Transverse colon (tissue), 4 donors: Measurements from ENCODE around the gene EHBP1. TPM values are rescaled to one million over a fixed set of nuclear protein-coding genes. Genes with fewer than 3 reads are reported as not detected.

Source experiments
- DNase-seq: peaks from one replicate; pipeline ENCODE4 v3.0.0-alpha.2; 2019
- H3K27ac ChIP-seq, 4 donors: fragments of 200-600 bp; sonication (generic); 2 replicates each; pipeline ENCODE4 v1.5.1; 2016 to 2018; ENCODE audit warnings: inconsistent platforms in 4 of 4
- H3K27me3 ChIP-seq: fragments of 200-600 bp; sonication (generic); 2 replicates; pipeline ENCODE4 v1.5.1; 2017; ENCODE audit warnings: inconsistent platforms
- H3K36me3 ChIP-seq, 4 donors: fragments of 200-600 bp; sonication (generic); 2 replicates each; pipeline ENCODE4 v1.5.1; 2017 to 2019; ENCODE audit warnings: inconsistent platforms in 4 of 4
- H3K4me1 ChIP-seq, 4 donors: fragments of 200-600 bp; sonication (generic); 2 replicates each; pipeline ENCODE4 v1.5.1; 2017 to 2020; ENCODE audit warnings: inconsistent platforms in 4 of 4
- H3K4me3 ChIP-seq, 4 donors: fragments of 200-600 bp; sonication (generic); 1 replicate in 1 of 4; 2 replicates in 3 of 4; pipeline versions ENCODE4 v1.5.1 to v1.6.1; 2017 to 2019; ENCODE audit warnings: inconsistent platforms in 4 of 4
- H3K9me3 ChIP-seq, 2 donors: fragments of 200-600 bp; sonication (generic); 2 replicates each; pipeline ENCODE4 v1.5.1; 2017 to 2019; ENCODE audit warnings: inconsistent platforms in 2 of 2
- EP300 ChIP-seq: sonication (generic); formaldehyde crosslinking; IDR thresholded peaks from one replicate; pipeline ENCODE4 v1.6.1; 2017; ENCODE audit warnings: antibody characterized with exemption, low read depth
- POLR2A ChIP-seq: fragments of 450-650 bp; IDR thresholded peaks from one replicate; pipeline ENCODE4 v1.6.1; 2016; ENCODE audit warnings: antibody characterized with exemption, mild to moderate bottlenecking, moderate library complexity
- POLR2AphosphoS5 ChIP-seq, 3 donors: sonication (generic); formaldehyde crosslinking; IDR thresholded peaks; one replicate each; pipeline ENCODE4 v1.6.1; 2016; ENCODE audit warnings: antibody characterized with exemption in 3 of 3
- WGBS, 2 donors: methylation state at CpG; one replicate each; pipeline ENCODE4 v1.1.5; 2018; ENCODE audit warnings: low coverage in 1 of 2; 5-methylcytosine and 5-hydroxymethylcytosine counted together
- in situ Hi-C, 4 donors: fragments of 200-750 bp; cut with MboI; loops; one replicate each; pipeline versions ENCODE4 v1.15.0 to v1.15.1; 2017; ENCODE audit warnings: low sequenced_read_pairs in 3 of 4, low pct_ligation_motif_present in 1 of 4, low pct_unique_long_range_greater_than_20kb in 1 of 4
- intact Hi-C: fragments of 100-400 bp; cut with DNase I; formaldehyde crosslinking; loops from one replicate; pipeline ENCODE4 v1.15.1; 2023; ENCODE audit warnings: low total_unique reads
- total RNA-seq, 4 donors: library from RNA; depleted of rRNA; stranded (reverse); fragments of >200 nt; gene quantifications; one replicate each; pipeline ENCODE4 v1.1.0, GENCODE V29; 2016
- TF ChIP-seq, protein P1 (sequence below), 5 experiments: fragments of 200-600 bp in 3 of 5; fragments of 450-650 bp in 2 of 5; sonication (generic) in 3 of 5; IDR thresholded peaks; 1 replicate in 2 of 5; 2 replicates in 3 of 5; pipeline ENCODE4 v1.5.1; 2016 to 2017; ENCODE audit warnings: antibody characterized with exemption in 5 of 5, inconsistent platforms in 3 of 5, mild to moderate bottlenecking in 2 of 5, moderate library complexity in 1 of 5

Gene EHBP1
- total RNA-seq, 4 donors from 2014 or later = 41.1 to 69.4 (median 47.0) TPM

DNA sequence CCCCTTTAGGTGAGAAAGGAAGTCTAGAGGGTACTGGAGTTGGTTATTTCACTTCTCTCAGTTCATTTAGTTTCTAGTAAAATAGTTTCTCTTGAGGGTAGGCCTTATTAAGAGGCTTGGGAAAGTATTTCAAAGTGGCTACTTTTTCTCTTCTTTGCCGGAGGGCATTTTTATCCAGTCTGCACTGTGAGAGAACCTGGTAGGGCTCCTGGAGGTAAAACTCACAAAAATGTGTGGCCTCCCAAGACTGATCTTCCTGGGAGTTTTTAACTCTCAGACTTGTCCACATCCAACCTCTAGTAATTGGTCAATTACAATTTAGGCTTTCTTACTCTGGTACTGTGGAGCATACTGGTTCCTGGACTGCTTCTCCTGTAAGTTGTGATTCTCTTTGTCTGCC lies 28.0 kb downstream of the EHBP1 start:
- WGBS, 2 donors = 85% methylated on average over 1 of the region's 1 CpG; no CpG with 5 or more reads in 1 of the 2 donors
- DNase-seq = no peak
- Histone ChIP-seq H3K36me3 (no peaks in the 10 kb centered on the region), H3K27me3 (no peaks in the 10 kb centered on the region), H3K4me3 (no peak overlapping the region), H3K4me1 (peaks cover 5 to 21% (median 7%) of the 10 kb centered on the region in 4 donors), H3K9me3 (peaks cover 12 to 15% of the 10 kb centered on the region in 2 donors), H3K27ac (no peak overlapping the region)
- intact Hi-C loops (no loop called here), in situ Hi-C loops (no loop called here)
- TF ChIP-seq, protein P1, sequence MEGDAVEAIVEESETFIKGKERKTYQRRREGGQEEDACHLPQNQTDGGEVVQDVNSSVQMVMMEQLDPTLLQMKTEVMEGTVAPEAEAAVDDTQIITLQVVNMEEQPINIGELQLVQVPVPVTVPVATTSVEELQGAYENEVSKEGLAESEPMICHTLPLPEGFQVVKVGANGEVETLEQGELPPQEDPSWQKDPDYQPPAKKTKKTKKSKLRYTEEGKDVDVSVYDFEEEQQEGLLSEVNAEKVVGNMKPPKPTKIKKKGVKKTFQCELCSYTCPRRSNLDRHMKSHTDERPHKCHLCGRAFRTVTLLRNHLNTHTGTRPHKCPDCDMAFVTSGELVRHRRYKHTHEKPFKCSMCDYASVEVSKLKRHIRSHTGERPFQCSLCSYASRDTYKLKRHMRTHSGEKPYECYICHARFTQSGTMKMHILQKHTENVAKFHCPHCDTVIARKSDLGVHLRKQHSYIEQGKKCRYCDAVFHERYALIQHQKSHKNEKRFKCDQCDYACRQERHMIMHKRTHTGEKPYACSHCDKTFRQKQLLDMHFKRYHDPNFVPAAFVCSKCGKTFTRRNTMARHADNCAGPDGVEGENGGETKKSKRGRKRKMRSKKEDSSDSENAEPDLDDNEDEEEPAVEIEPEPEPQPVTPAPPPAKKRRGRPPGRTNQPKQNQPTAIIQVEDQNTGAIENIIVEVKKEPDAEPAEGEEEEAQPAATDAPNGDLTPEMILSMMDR (IDR thresholded peaks at IDR 0.05) = no peak
- no peak for TF ChIP-seq POLR2AphosphoS5 (IDR thresholded peaks at IDR 0.05)
- no peak for TF ChIP-seq POLR2A

DNA sequence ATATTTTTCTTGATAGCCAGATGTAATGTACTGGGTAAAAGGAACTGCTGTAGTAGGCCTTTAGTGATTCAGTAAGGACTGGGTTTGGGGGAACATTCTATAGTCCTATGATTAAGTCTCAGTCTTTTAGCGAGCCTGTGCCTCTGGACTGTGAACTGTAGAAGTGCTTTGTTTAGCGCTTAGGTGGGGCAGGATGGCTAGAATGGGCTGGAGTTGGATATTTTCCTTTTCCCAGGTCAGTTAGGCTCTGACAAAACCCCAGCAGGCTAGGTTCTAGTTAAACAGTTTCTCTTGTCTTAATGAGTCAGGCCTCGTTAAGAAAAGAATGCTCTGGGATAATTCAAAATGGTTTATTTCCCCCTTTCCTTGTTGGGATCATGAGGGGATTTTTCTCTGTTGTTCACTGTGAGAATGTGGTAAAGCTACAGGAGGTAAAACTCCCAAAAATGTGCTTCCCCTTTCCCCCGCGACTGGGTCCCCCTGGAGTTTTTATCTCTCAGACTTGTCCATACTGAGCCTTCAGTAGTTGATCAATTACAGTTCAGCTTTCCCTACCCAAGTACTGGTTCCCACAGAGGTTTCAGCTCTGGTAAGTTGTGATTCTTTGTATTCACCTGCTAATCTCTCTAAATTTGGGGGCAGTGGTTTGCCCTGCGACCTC lies 31.5 kb downstream of the EHBP1 start:
- 82 to 85% methylated on average over 4 to 6 of the region's 6 CpGs for WGBS, 2 donors
- no peak overlapping the region for H3K4me3 ChIP-seq
- no peak overlapping the region for H3K27ac ChIP-seq
- in situ Hi-C loops (no loop called here), intact Hi-C loops (no loop called here)
- no peaks in the 10 kb centered on the region for H3K36me3 ChIP-seq
- peaks cover 6 to 34% (median 10%) of the 10 kb centered on the region in 4 donors for H3K4me1 ChIP-seq
- DNase-seq = no peak
- no peaks in the 10 kb centered on the region for H3K27me3 ChIP-seq
- peaks cover 0 to 3% of the 10 kb centered on the region in 2 donors for H3K9me3 ChIP-seq
- TF ChIP-seq POLR2AphosphoS5 (IDR thresholded peaks at IDR 0.05) = no peak
- TF ChIP-seq POLR2A = no peak
- TF ChIP-seq EP300 = no peak
- TF ChIP-seq, protein P1 (IDR thresholded peaks at IDR 0.05) = no peak

DNA sequence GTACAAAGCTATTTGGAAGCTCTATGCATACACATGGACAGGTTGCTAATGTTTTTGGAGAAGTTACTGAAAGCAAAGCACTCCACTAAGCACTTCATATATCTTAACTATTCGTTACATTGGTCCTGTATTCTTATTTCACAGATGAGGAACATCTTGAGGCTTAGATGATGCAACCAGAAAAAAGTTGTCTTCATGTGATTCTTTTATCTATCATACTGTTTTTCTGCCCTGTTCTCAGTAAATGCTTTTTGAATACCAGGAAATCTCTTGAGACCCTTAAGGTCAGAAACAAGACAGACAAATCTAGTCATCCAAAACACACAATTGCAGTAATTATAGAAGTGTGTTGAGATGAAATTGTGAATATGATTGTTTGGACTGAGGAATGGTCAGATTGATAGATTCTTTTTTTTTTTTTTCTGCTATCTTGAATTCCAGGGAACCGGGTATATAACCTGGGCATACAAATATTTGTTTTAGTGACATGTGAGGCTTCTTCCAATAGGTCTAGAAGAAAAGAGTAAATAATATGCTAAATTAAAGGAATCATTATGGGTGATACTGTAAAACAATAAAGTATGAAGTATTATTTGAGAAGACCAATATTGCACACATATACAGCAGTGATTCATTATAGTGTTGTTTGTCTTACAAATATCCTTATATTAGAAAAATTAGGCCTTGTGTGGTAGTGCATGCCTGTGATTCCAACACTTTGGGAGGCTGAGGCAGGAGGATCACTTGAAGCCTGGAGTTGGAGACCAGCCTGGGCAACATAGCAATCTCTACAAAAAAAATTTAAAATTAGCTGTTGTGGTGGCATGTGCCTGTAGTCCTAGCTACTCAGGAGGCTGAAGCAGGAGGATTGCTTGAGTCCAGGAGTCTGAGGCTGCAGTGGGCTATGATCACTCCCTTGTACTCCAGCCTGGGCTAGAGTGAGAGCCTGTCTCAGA lies 33.7 kb downstream of the EHBP1 start:
- 33 to 73% methylated on average over 1 to 2 of the region's 2 CpGs for WGBS, 2 donors
- Histone ChIP-seq H3K27me3 (no peaks in the 10 kb centered on the region), H3K4me1 (peaks cover 0 to 48% (median 9%) of the 10 kb centered on the region in 4 donors), H3K4me3 (no peak overlapping the region), H3K9me3 (no peaks in the 10 kb centered on the region), H3K27ac (no peak overlapping the region), H3K36me3 (no peaks in the 10 kb centered on the region)
- no peak for DNase-seq
- intact Hi-C loops = no loop called here
- in situ Hi-C loops = no loop called here
- TF ChIP-seq POLR2A = no peak
- no peak for TF ChIP-seq POLR2AphosphoS5 (IDR thresholded peaks at IDR 0.05)
- TF ChIP-seq, protein P1 (IDR thresholded peaks at IDR 0.05) = no peak
- TF ChIP-seq EP300 = no peak

DNA sequence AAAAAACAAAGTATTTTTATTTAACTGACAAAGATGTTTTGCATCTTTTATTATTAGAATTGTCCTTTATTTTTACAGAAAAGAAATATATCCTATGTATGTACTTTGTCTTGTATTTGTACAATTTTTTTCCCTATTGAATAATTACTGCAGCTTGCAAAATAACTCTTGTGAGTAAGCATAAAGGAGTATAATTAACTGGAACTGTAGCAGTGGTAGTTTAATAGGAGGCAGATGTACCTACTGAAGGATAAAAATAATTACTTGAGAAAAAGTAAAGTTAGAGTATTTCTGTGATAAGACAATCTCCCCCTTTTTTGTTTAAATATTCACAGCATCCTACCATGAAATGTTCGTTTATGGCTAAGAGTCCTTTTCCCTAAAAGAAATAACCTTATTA lies 34.7 kb downstream of the EHBP1 start:
- Histone ChIP-seq H3K36me3 (no peaks in the 10 kb centered on the region), H3K4me1 (peaks cover 0 to 53% (median 10%) of the 10 kb centered on the region in 4 donors), H3K27ac (no peak overlapping the region), H3K9me3 (no peaks in the 10 kb centered on the region), H3K4me3 (no peak overlapping the region), H3K27me3 (no peaks in the 10 kb centered on the region)
- 87% methylated on average over 1 of the region's 1 CpG; no CpG with 5 or more reads in 1 of the 2 donors for WGBS, 2 donors
- no peak for DNase-seq
- in situ Hi-C loops (no loop called here), intact Hi-C loops (no loop called here)
- TF ChIP-seq, protein P1 (IDR thresholded peaks at IDR 0.05) = no peak
- TF ChIP-seq POLR2A = no peak
- no peak for TF ChIP-seq EP300
- TF ChIP-seq POLR2AphosphoS5 (IDR thresholded peaks at IDR 0.05) = no peak
